ENCODE measurements around the gene FALEC. TPM values are rescaled to one million over a fixed set of nuclear protein-coding genes. Genes with fewer than 3 reads are reported as not detected.

FALEC gene
- polyA plus RNA-seq, 1 donor from 2014 or later, result not detected

GRCh38 chr1:150486966-150487762 is 28.4 kb upstream of the FALEC start, which contains the start of gene TARS2:
Gene TARS2 (plus strand): TSS chr1:150487419. CDS start chr1:150487451, 32 bp downstream.
- H3K36me3 ChIP-seq (ENCODE audit: insufficient read depth, low read length), result no peaks in the 10 kb centered on the region
- H2AFZ ChIP-seq (ENCODE audit: low read depth, low read length), result peak within 1 kb of the TSS; percentile 93
- H3F3A ChIP-seq (ENCODE audit: insufficient read depth, low read length, poor library complexity, severe bottlenecking), result no peaks in the 10 kb centered on the region
- peak within 1 kb of the TSS; percentile 61 for H3K27ac ChIP-seq (ENCODE audit: low read length)
- TF ChIP-seq TAF1 (IDR thresholded peaks at IDR 0.05; ENCODE audit: low read depth) (no peak), CTCF (IDR thresholded peaks at IDR 0.05; ENCODE audit: poor library complexity, severe bottlenecking) (peak; percentile 58), REST (IDR thresholded peaks at IDR 0.05; ENCODE audit: borderline replicate concordance) (peak; percentile 40), MXI1 (conservative IDR thresholded peaks at IDR 0.05; ENCODE audit: poor library complexity, severe bottlenecking) (peak; percentile 84), RAD21 (conservative IDR thresholded peaks at IDR 0.05) (peak; percentile 45), EZH2 (IDR thresholded peaks at IDR 0.05; ENCODE audit: borderline replicate concordance, insufficient read depth, low read length, poor library complexity, severe bottlenecking) (no peak), POLR2AphosphoS5 (IDR thresholded peaks at IDR 0.05) (peak; percentile 82), SMC3 (conservative IDR thresholded peaks at IDR 0.05; ENCODE audit: poor library complexity) (peak; percentile 59)
- no peaks in the 10 kb centered on the region for H3K27me3 ChIP-seq (ENCODE audit: insufficient read depth, low read depth, low read length)
- H3K9me3 ChIP-seq (ENCODE audit: low read length), result no peaks in the 10 kb centered on the region
- H4K20me1 ChIP-seq (ENCODE audit: insufficient read depth), result no peaks in the 10 kb centered on the region
- H3K4me2 ChIP-seq (ENCODE audit: low read length), result peak within 1 kb of the TSS; percentile 89
- no peaks in the 10 kb centered on the region for H3K9me2 ChIP-seq (ENCODE audit: insufficient read depth, low read length)
- H3K4me3 ChIP-seq (ENCODE audit: low read length), result peak within 1 kb of the TSS; percentile 94
- H3K9ac ChIP-seq (ENCODE audit: low read length), result peak within 1 kb of the TSS; percentile 77
- peaks cover 8% of the 10 kb centered on the region for H3K79me2 ChIP-seq (replicated peaks; ENCODE audit: insufficient read depth, low read length)

GRCh38 chr1:150487763-150488115 is 27.8 kb upstream of the FALEC start:
- H3K9ac ChIP-seq (ENCODE audit: low read length), result peak overlapping the region; percentile 77
- H3K27ac ChIP-seq (ENCODE audit: low read length), result peak overlapping the region; percentile 61
- peak overlapping the region; percentile 94 for H3K4me3 ChIP-seq (ENCODE audit: low read length)
- no peaks in the 10 kb centered on the region for H3K27me3 ChIP-seq (ENCODE audit: insufficient read depth, low read depth, low read length)
- no peaks in the 10 kb centered on the region for H3K9me2 ChIP-seq (ENCODE audit: insufficient read depth, low read length)
- no peaks in the 10 kb centered on the region for H4K20me1 ChIP-seq (ENCODE audit: insufficient read depth)
- H3F3A ChIP-seq (ENCODE audit: insufficient read depth, low read length, poor library complexity, severe bottlenecking), result no peaks in the 10 kb centered on the region
- peak overlapping the region; percentile 81 for H2AFZ ChIP-seq (ENCODE audit: low read depth, low read length)
- no peaks in the 10 kb centered on the region for H3K36me3 ChIP-seq (ENCODE audit: insufficient read depth, low read length)
- peaks cover 8% of the 10 kb centered on the region for H3K79me2 ChIP-seq (replicated peaks; ENCODE audit: insufficient read depth, low read length)
- H3K9me3 ChIP-seq (ENCODE audit: low read length), result no peaks in the 10 kb centered on the region
- H3K4me2 ChIP-seq (ENCODE audit: low read length), result peak overlapping the region; percentile 89
- TF ChIP-seq TAF1 (IDR thresholded peaks at IDR 0.05; ENCODE audit: low read depth), result no peak
- TF ChIP-seq RAD21 (conservative IDR thresholded peaks at IDR 0.05), result no peak
- TF ChIP-seq CTCF (IDR thresholded peaks at IDR 0.05; ENCODE audit: poor library complexity, severe bottlenecking), result no peak
- no peak for TF ChIP-seq POLR2AphosphoS5 (IDR thresholded peaks at IDR 0.05)
- no peak for TF ChIP-seq MXI1 (conservative IDR thresholded peaks at IDR 0.05; ENCODE audit: poor library complexity, severe bottlenecking)
- no peak for TF ChIP-seq SMC3 (conservative IDR thresholded peaks at IDR 0.05; ENCODE audit: poor library complexity)
- TF ChIP-seq EP300 (conservative IDR thresholded peaks at IDR 0.05; ENCODE audit: poor library complexity, severe bottlenecking), result no peak
- no peak for TF ChIP-seq EZH2 (IDR thresholded peaks at IDR 0.05; ENCODE audit: borderline replicate concordance, insufficient read depth, low read length, poor library complexity, severe bottlenecking)
